GM12878 (cell line): ENCODE data around the gene UQCC2. TPM values are rescaled to one million over a fixed set of nuclear protein-coding genes. Genes with fewer than 3 reads are reported as not detected.

ENCODE experiments used
- ATAC-seq: fragments of 200-7000 bp; cut with Tn5 transposase; 3 replicates; pipeline ENCODE4 v1.9.1; 2020; ENCODE audit warnings: mild to moderate bottlenecking, moderate library complexity
- BruUV-seq: library from RNA; stranded (reverse); fragments of 400-500 nt; replicated peaks from 2 replicates; lab custom pipeline; 2021; lab: Mats Ljungman, UMichigan
- CTCF ChIA-PET: fragments of 300-600 bp; sonication (Branson Sonifier 250); formaldehyde crosslinking; extraction: SDS; loops from one replicate; lab custom pipeline; 2021; ENCODE audit warnings: inconsistent platforms; lab: Yijun Ruan, JAX
- POLR2A ChIA-PET: fragments of 350-600 bp; formaldehyde crosslinking; extraction: SDS; loops from one replicate; lab custom pipeline; 2021; ENCODE audit warnings: inconsistent platforms; lab: Charles Lee
- RAD21 ChIA-PET: fragments of 300-600 bp; sonication (Branson Sonifier 250); formaldehyde crosslinking; loops from one replicate; lab custom pipeline; 2023; ENCODE audit warnings: antibody characterized with exemption; ENCODE audit not compliant: unreplicated experiment; lab: Charles Lee
- SMC1A ChIA-PET: fragments of 300-600 bp; sonication (Branson Sonifier 250); formaldehyde crosslinking; loops from one replicate; lab custom pipeline; 2023; ENCODE audit not compliant: unreplicated experiment, uncharacterized antibody; lab: Charles Lee
- DNase-seq: peaks from one replicate; pipeline ENCODE4 v3.0.0-alpha.2; 2011; ENCODE audit warnings: low read depth, low spot score
- FAIRE-seq: peaks from 3 replicates; lab custom pipeline; 2011; peaks lifted over from hg19 to GRCh38; lab: Jason Lieb, UNC
- H2AFZ ChIP-seq: 2 replicates; pipeline ENCODE4 v1.6.0; 2011; ENCODE audit warnings: low read depth, low read length, control low read depth; ENCODE audit not compliant: control insufficient read depth
- H3K27ac ChIP-seq: 2 replicates; pipeline ENCODE4 v1.5.1; 2011; ENCODE audit warnings: control low read depth; ENCODE audit not compliant: control insufficient read depth, insufficient read depth
- H3K27me3 ChIP-seq, 2 experiments: replicated peaks in 1 of 2; 2 replicates each; pipeline versions ENCODE4 v1.6.0 to v1.6.1; 2011; ENCODE audit warnings: low read length in 1 of 2; ENCODE audit not compliant: control insufficient read depth in 2 of 2, insufficient read depth in 2 of 2
- H3K36me3 ChIP-seq, 2 experiments: 2 replicates each; pipeline ENCODE4 v1.5.1; 2011; ENCODE audit warnings: low read length in 1 of 2; ENCODE audit not compliant: control insufficient read depth in 2 of 2, insufficient read depth in 2 of 2
- H3K4me1 ChIP-seq: 2 replicates; pipeline ENCODE4 v1.6.1; 2011; ENCODE audit warnings: mild to moderate bottlenecking, low read length, moderate library complexity, mixed read lengths; ENCODE audit not compliant: control insufficient read depth, insufficient read depth
- H3K4me2 ChIP-seq: 2 replicates; pipeline ENCODE4 v1.6.0; 2011; ENCODE audit warnings: control low read depth; ENCODE audit not compliant: control insufficient read depth, insufficient read depth
- H3K4me3 ChIP-seq: fragments of 200-600 bp; sonication (generic); 2 replicates; pipeline ENCODE4 v1.5.1; 2016
- H3K79me2 ChIP-seq: 2 replicates; pipeline ENCODE4 v1.6.0; 2011; ENCODE audit warnings: low read length; ENCODE audit not compliant: control insufficient read depth, insufficient read depth
- H3K9ac ChIP-seq: 2 replicates; pipeline ENCODE4 v1.8.0; 2011; ENCODE audit warnings: low read length, control low read depth, mixed read lengths; ENCODE audit not compliant: control insufficient read depth, insufficient read depth
- H3K9me3 ChIP-seq: replicated peaks from 3 replicates; pipeline ENCODE4 v1.5.1; 2011; ENCODE audit warnings: mild to moderate bottlenecking, low read length; ENCODE audit not compliant: control insufficient read depth, insufficient read depth
- H4K20me1 ChIP-seq: 2 replicates; pipeline ENCODE4 v1.6.0; 2011; ENCODE audit not compliant: control insufficient read depth, insufficient read depth
- CBX5 ChIP-seq: sonication (generic); IDR thresholded peaks from 2 replicates; pipeline ENCODE4 v1.6.1; 2016; ENCODE audit warnings: low read depth, moderate library complexity, mild to moderate bottlenecking, inconsistent platforms
- CREB1 ChIP-seq: IDR thresholded peaks from 2 replicates; pipeline ENCODE4 v1.6.1; 2012; ENCODE audit warnings: low read depth, mild to moderate bottlenecking, inconsistent platforms
- FOXM1 ChIP-seq: IDR thresholded peaks from 2 replicates; pipeline ENCODE4 v1.6.1; 2012; ENCODE audit warnings: low read depth, mild to moderate bottlenecking, inconsistent platforms, low read length, moderate library complexity
- HDAC6 ChIP-seq: fragments of 200-600 bp; sonication (generic); IDR thresholded peaks from one replicate; pipeline ENCODE4 v1.8.0; 2017; ENCODE audit warnings: antibody characterized with exemption; ENCODE audit not compliant: unreplicated experiment
- NFYB ChIP-seq: IDR thresholded peaks from 2 replicates; pipeline ENCODE4 v1.6.1; 2011; ENCODE audit warnings: low read depth, mild to moderate bottlenecking, low read length, improper control_type of control experiment, moderate library complexity; ENCODE audit not compliant: insufficient read depth
- POU2F2 ChIP-seq: IDR thresholded peaks from 3 replicates; pipeline ENCODE4 v1.6.1; 2011; ENCODE audit warnings: low read depth, mild to moderate bottlenecking, low read length, borderline replicate concordance
- SRF ChIP-seq, 2 experiments: IDR thresholded peaks; 2 replicates each; pipeline ENCODE4 v1.6.1; 2011; ENCODE audit warnings: low read depth in 2 of 2, low read length in 2 of 2, mild to moderate bottlenecking in 1 of 2, moderate library complexity in 1 of 2
- ZNF274 ChIP-seq: IDR thresholded peaks from one replicate; pipeline ENCODE4 v1.8.0; 2011; ENCODE audit not compliant: insufficient read length, insufficient read depth
- WGBS: methylation state at CpG from one replicate; pipeline ENCODE4 v1.1.6; 2016; ENCODE audit warnings: low lambda C conversion rate; ENCODE audit not compliant: insufficient replicate concordance, insufficient coverage; ENCODE audit errors: missing lambda C conversion rate; 5-methylcytosine and 5-hydroxymethylcytosine counted together
- in situ Hi-C: fragments of 300-500 bp; cut with MboI; formaldehyde crosslinking; loops from 9 replicates; pipeline ENCODE4 v1.14.3; 2018; ENCODE audit warnings: mixed read lengths
- intact Hi-C: fragments of 100-400 bp; cut with micrococcal nuclease; formaldehyde crosslinking; loops from one replicate; pipeline ENCODE4 v1.14.2; 2022; ENCODE audit not compliant: unreplicated experiment
- polyA plus RNA-seq, 11 experiments: library from polyadenylated mRNA; depleted of rRNA in 4 of 11; unstranded in 6 of 11; stranded (reverse) in 5 of 11; fragments of >200 nt; fragmentation: Nextera tagmentation in 4 of 11; fragmentation: Illumina TruSeq in 1 of 11; extraction: Ambion mirVana in 4 of 11; extraction: Trizol in 1 of 11; gene quantifications; 1 replicate in 1 of 11; 2 replicates in 10 of 11; pipeline versions ENCODE4 v1.2.1 to v1.2.3, GENCODE V29; 2011 to 2016; ENCODE audit warnings: inconsistent platforms in 2 of 11, missing spikeins in 2 of 11, low read depth in 1 of 11
- total RNA-seq, 4 experiments: library from RNA; depleted of rRNA in 3 of 4; stranded (reverse); fragments of >200 nt in 3 of 4; fragmentation: Illumina TruSeq in 1 of 4; extraction: Trizol in 1 of 4; gene quantifications; 2 replicates each; pipeline versions ENCODE4 v1.2.1 to v1.2.3, GENCODE V29; 2013 to 2021
- TF ChIP-seq, protein P1 (sequence below): fragments of 450-650 bp; IDR thresholded peaks from 2 replicates; pipeline ENCODE4 v1.6.1; 2016; ENCODE audit warnings: mild to moderate bottlenecking

UQCC2 gene
- total and polyA plus RNA-seq, 10 of the 15 experiments (the other 5 are each of a cell fraction or from before 2014, with no cell fraction given) = 40.6 to 478 (median 71.2) TPM

- Histone ChIP-seq H3K9me3 (no peaks in the 10 kb centered on the region), H3K4me2 (no peak overlapping the region), H3K36me3 (no peaks in the 10 kb centered on the region), H3K4me3 (no peak overlapping the region), H3K4me1 (peaks cover 11% of the 10 kb centered on the region), H3K27ac (no peak overlapping the region), H3K79me2 (no peaks in the 10 kb centered on the region), H3K27me3 (no peaks in the 10 kb centered on the region; a peak in 1 of 4 replicates)
- no TSS peak for BruUV-seq
- intact Hi-C loops = no loop called here
- FAIRE-seq (no peak), DNase-seq (no peak), ATAC-seq (no peak)
- ChIA-PET SMC1A (interaction anchor here (0.6 kb wide), 1 partner anchor 1354 kb away, joined by 3 read pairs; no protein-coding TSS in a partner anchor), CTCF (interaction anchor here (0.8 to 1.3 kb wide), 3 partner anchors 19 to 50 kb away, joined by 3 read pairs; partner anchors contain the start of gene UQCC2), RAD21 (no interaction called here), POLR2A (no interaction called here)
- TF ChIP-seq POU2F2 (no peak), SRF (IDR thresholded peaks at IDR 0.05; ENCODE audit: low read depth in 2 of 2, low read length in 2 of 2) (no peak), FOXM1 (no peak), CBX5 (no peak), NFYB (no peak), HDAC6 (no peak), CREB1 (no peak), ZNF274 (no peak)
- TF ChIP-seq, protein P1, sequence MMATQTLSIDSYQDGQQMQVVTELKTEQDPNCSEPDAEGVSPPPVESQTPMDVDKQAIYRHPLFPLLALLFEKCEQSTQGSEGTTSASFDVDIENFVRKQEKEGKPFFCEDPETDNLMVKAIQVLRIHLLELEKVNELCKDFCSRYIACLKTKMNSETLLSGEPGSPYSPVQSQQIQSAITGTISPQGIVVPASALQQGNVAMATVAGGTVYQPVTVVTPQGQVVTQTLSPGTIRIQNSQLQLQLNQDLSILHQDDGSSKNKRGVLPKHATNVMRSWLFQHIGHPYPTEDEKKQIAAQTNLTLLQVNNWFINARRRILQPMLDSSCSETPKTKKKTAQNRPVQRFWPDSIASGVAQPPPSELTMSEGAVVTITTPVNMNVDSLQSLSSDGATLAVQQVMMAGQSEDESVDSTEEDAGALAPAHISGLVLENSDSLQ = no peak
- TF ChIP-seq, all 136 proteins: peak for 0
- Histone ChIP-seq H3K9ac (no peak overlapping the region), H4K20me1 (no peaks in the 10 kb centered on the region), H2AFZ (no peak overlapping the region)
- 15% methylated on average over 11 of the region's 11 CpGs for WGBS
- in situ Hi-C loops = no loop called here
These were observed 38.9 kb upstream of the UQCC2 start for GRCh38 chr6:33750244-33750991.
